ENCODE measurements around the gene B3GNT7.

GRCh38 chr2:231394211-231395141 is 1.0 kb upstream of the B3GNT7 start:
- peak in 2 of 3 experiments; percentile 16 to 41 for TF ChIP-seq CTCF (optimal IDR thresholded peaks at IDR 0.05 in 1 of 3, IDR thresholded peaks at IDR 0.05 in 1 of 3, conservative IDR thresholded peaks at IDR 0.05 in 1 of 3; ENCODE audit: extremely low read depth in 1 of 3, insufficient read depth in 2 of 3, low read length in 3 of 3)
- TF ChIP-seq EZH2 (IDR thresholded peaks at IDR 0.05; ENCODE audit: low read length) = no peak

Data from keratinocyte (primary cell).